H9 (cell line): ENCODE measurements around the gene PTPRS. TPM values are rescaled to one million over a fixed set of nuclear protein-coding genes. Genes with fewer than 3 reads are reported as not detected.

Source experiments
- DNase-seq: peaks from one replicate; pipeline ENCODE4 v3.0.0-alpha.2; 2017
- H2AFZ ChIP-seq: one replicate; pipeline ENCODE4 v1.6.1; 2013; ENCODE audit warnings: mild to moderate bottlenecking, low read length, control low read depth, moderate library complexity
- H2AK5ac ChIP-seq: 2 replicates; pipeline ENCODE4 v1.6.1; 2013; ENCODE audit warnings: low read length, control low read depth, mixed read lengths; ENCODE audit not compliant: insufficient read length
- H2BK120ac ChIP-seq: one replicate; pipeline ENCODE4 v1.6.1; 2013; ENCODE audit warnings: low read depth, mild to moderate bottlenecking, low read length, control low read depth, inconsistent platforms; ENCODE audit not compliant: poor library complexity, severe bottlenecking
- H2BK12ac ChIP-seq: 2 replicates; pipeline ENCODE4 v1.6.1; 2013; ENCODE audit warnings: low read length, control low read depth, mixed read lengths, low read depth; ENCODE audit not compliant: insufficient read length
- H2BK15ac ChIP-seq: 2 replicates; pipeline ENCODE4 v1.6.1; 2013; ENCODE audit warnings: low read depth, low read length, control low read depth
- H2BK20ac ChIP-seq: one replicate; pipeline ENCODE4 v1.6.1; 2013; ENCODE audit warnings: low read depth, mild to moderate bottlenecking, low read length, control low read depth, inconsistent platforms; ENCODE audit not compliant: poor library complexity, severe bottlenecking
- H2BK5ac ChIP-seq: 2 replicates; pipeline ENCODE4 v1.6.1; 2013; ENCODE audit warnings: low read length, control low read depth, mixed read lengths; ENCODE audit not compliant: insufficient read length
- H3K14ac ChIP-seq: 2 replicates; pipeline ENCODE4 v1.6.1; 2013; ENCODE audit warnings: low read length, control low read depth; ENCODE audit not compliant: insufficient read depth
- H3K18ac ChIP-seq: 2 replicates; pipeline ENCODE4 v1.6.1; 2013; ENCODE audit warnings: low read depth, mild to moderate bottlenecking, mixed read lengths, low read length, control low read depth; ENCODE audit not compliant: insufficient read length
- H3K23ac ChIP-seq: 2 replicates; pipeline ENCODE4 v1.6.1; 2013; ENCODE audit warnings: low read length, control low read depth, mixed read lengths, low read depth; ENCODE audit not compliant: insufficient read length
- H3K23me2 ChIP-seq: 2 replicates; pipeline ENCODE4 v1.6.1; 2013; ENCODE audit warnings: low read depth, mild to moderate bottlenecking, mixed read lengths, low read length, control low read depth; ENCODE audit not compliant: insufficient read length, poor library complexity, severe bottlenecking
- H3K27ac ChIP-seq: 2 replicates; pipeline ENCODE4 v1.5.1; 2013; ENCODE audit warnings: low read length, control low read depth, mixed read lengths, low read depth; ENCODE audit not compliant: insufficient read length
- H3K27me3 ChIP-seq: 2 replicates; pipeline ENCODE4 v1.6.1; 2013; ENCODE audit warnings: low read length, control low read depth, inconsistent platforms; ENCODE audit not compliant: insufficient read depth
- H3K4ac ChIP-seq: 2 replicates; pipeline ENCODE4 v1.6.1; 2013; ENCODE audit warnings: low read depth, mild to moderate bottlenecking, control low read depth, inconsistent platforms, low read length, moderate library complexity
- H3K4me1 ChIP-seq: 2 replicates; pipeline ENCODE4 v1.6.1; 2013; ENCODE audit warnings: low read length, control low read depth, inconsistent platforms; ENCODE audit not compliant: insufficient read depth
- H3K4me2 ChIP-seq: 2 replicates; pipeline ENCODE4 v1.6.1; 2013; ENCODE audit warnings: low read length, control low read depth, mixed read lengths; ENCODE audit not compliant: insufficient read length, insufficient read depth
- H3K56ac ChIP-seq: 2 replicates; pipeline ENCODE4 v1.6.1; 2013; ENCODE audit warnings: low read depth, mild to moderate bottlenecking, mixed read lengths, low read length, control low read depth; ENCODE audit not compliant: insufficient read length
- H3K79me1 ChIP-seq: 2 replicates; pipeline ENCODE4 v1.6.1; 2013; ENCODE audit warnings: low read depth, mild to moderate bottlenecking, moderate library complexity, low read length, control low read depth, inconsistent platforms; ENCODE audit not compliant: insufficient read depth, poor library complexity, severe bottlenecking
- H3K79me2 ChIP-seq: 2 replicates; pipeline ENCODE4 v1.6.1; 2013; ENCODE audit warnings: low read length, control low read depth, inconsistent platforms; ENCODE audit not compliant: insufficient read depth
- H3K9ac ChIP-seq: 2 replicates; pipeline ENCODE4 v1.6.1; 2013; ENCODE audit warnings: low read length, control low read depth, mixed read lengths; ENCODE audit not compliant: insufficient read length; ENCODE audit errors: extremely low read depth
- H3K9me3 ChIP-seq: one replicate; pipeline ENCODE4 v1.6.1; 2013; ENCODE audit warnings: low read depth, low read length, inconsistent platforms; ENCODE audit not compliant: control insufficient read depth
- H3T11ph ChIP-seq: one replicate; pipeline ENCODE4 v1.6.1; 2013; ENCODE audit warnings: mild to moderate bottlenecking, low read length, control low read depth, inconsistent platforms
- H4K20me1 ChIP-seq: one replicate; pipeline ENCODE4 v1.6.1; 2013; ENCODE audit not compliant: control insufficient read depth, insufficient read length, insufficient read depth
- H4K5ac ChIP-seq: 2 replicates; pipeline ENCODE4 v1.6.1; 2013; ENCODE audit warnings: low read depth, mild to moderate bottlenecking, mixed read lengths, low read length, control low read depth; ENCODE audit not compliant: insufficient read length
- H4K8ac ChIP-seq: replicated peaks from 2 replicates; pipeline ENCODE4 v1.6.1; 2013; ENCODE audit warnings: low read length, control low read depth, mixed read lengths, low read depth; ENCODE audit not compliant: insufficient read length
- H4K91ac ChIP-seq: 2 replicates; pipeline ENCODE4 v1.6.1; 2013; ENCODE audit warnings: low read depth, mild to moderate bottlenecking, moderate library complexity, mixed read lengths, low read length, control low read depth; ENCODE audit not compliant: insufficient read length
- H3K27ac Mint-ChIP-seq, 3 experiments: 2 replicates in 2 of 3; 3 replicates in 1 of 3; pipeline ENCODE4 v1.8.0; 2020 to 2021; ENCODE audit warnings: mixed read lengths in 3 of 3, mild to moderate bottlenecking in 1 of 3, moderate library complexity in 1 of 3
- H3K27me3 Mint-ChIP-seq: 2 replicates; pipeline ENCODE4 v1.8.0; 2021; ENCODE audit warnings: low read depth, mild to moderate bottlenecking, moderate library complexity, mixed read lengths
- H3K36me3 Mint-ChIP-seq, 3 experiments: 2 replicates in 2 of 3; 3 replicates in 1 of 3; pipeline ENCODE4 v1.8.0; 2020 to 2021; ENCODE audit warnings: low read depth in 3 of 3, mixed read lengths in 3 of 3; ENCODE audit not compliant: insufficient read depth in 1 of 3
- H3K4me1 Mint-ChIP-seq, 2 experiments: 2 replicates each; pipeline ENCODE4 v1.8.0; 2020; ENCODE audit warnings: mixed read lengths in 2 of 2
- H3K4me3 Mint-ChIP-seq, 2 experiments: 2 replicates in 1 of 2; 3 replicates in 1 of 2; pipeline ENCODE4 v1.8.0; 2020 to 2021; ENCODE audit warnings: mild to moderate bottlenecking in 2 of 2, mixed read lengths in 2 of 2, moderate library complexity in 1 of 2
- H3K9me3 Mint-ChIP-seq, 2 experiments: 2 replicates in 1 of 2; 3 replicates in 1 of 2; pipeline ENCODE4 v1.8.0; 2020; ENCODE audit warnings: mild to moderate bottlenecking in 2 of 2, mixed read lengths in 2 of 2, moderate library complexity in 1 of 2
- CTCF ChIP-seq: fragments of 200-600 bp; sonication (generic); conservative IDR thresholded peaks from 3 replicates; pipeline ENCODE4 v1.8.0; 2021; ENCODE audit warnings: antibody characterized with exemption, mild to moderate bottlenecking
- WGBS: extraction: QIAGEN DNeasy Blood & Tissue Kit; methylation state at CpG from one replicate; pipeline ENCODE4 v1.1.7; 2013; ENCODE audit warnings: missing lambda C conversion rate, low lambda C conversion rate, mixed read lengths; ENCODE audit not compliant: insufficient read length; ENCODE audit errors: extremely low coverage; 5-methylcytosine and 5-hydroxymethylcytosine counted together
- total RNA-seq: library from RNA; stranded (reverse); gene quantifications from 2 replicates; pipeline ENCODE4 v1.2.1, GENCODE V29; 2021

Gene PTPRS
- total RNA-seq, 1 experiment from 2014 or later: 186 TPM

- Histone ChIP-seq H3K4me2 (no peak overlapping the region), H2AK5ac (no peak overlapping the region), H3T11ph (no peak overlapping the region), H2BK15ac (no peak overlapping the region), H3K23me2 (no peaks in the 10 kb centered on the region), H3K79me1 (peaks cover 7% of the 10 kb centered on the region), H3K27me3 (no peaks in the 10 kb centered on the region), H4K8ac (no peak overlapping the region), H3K9ac (no peak overlapping the region), H3K4me1 (no peaks in the 10 kb centered on the region), H3K79me2 (peaks cover 34% of the 10 kb centered on the region; the same call in 1 of the 2 replicates), H3K18ac (no peak overlapping the region), H3K4ac (no peak overlapping the region), H3K27ac (no peak overlapping the region), H2BK20ac (no peak overlapping the region), H2BK5ac (no peak overlapping the region), H3K9me3 (no peaks in the 10 kb centered on the region), H4K91ac (no peak overlapping the region), H2AFZ (no peak overlapping the region), H4K20me1 (no peaks in the 10 kb centered on the region), H2BK120ac (no peak overlapping the region), H3K23ac (no peak overlapping the region), H3K14ac (no peak overlapping the region), H4K5ac (no peak overlapping the region), H2BK12ac (no peak overlapping the region), H3K56ac (no peak overlapping the region)
- H3K27ac Mint-ChIP-seq: no peak overlapping the region
- H3K4me1 Mint-ChIP-seq: peaks cover 13 to 27% of the 10 kb centered on the region in 2 experiments
- no peak for TF ChIP-seq CTCF
- no peak for DNase-seq
- no CpG with 5 or more reads among the region's 13 CpGs for WGBS
- peaks cover 11 to 38% (median 15%) of the 10 kb centered on the region in 3 experiments; a peak in 6 of 7 replicates for H3K36me3 Mint-ChIP-seq
- H3K4me3 Mint-ChIP-seq: no peak overlapping the region
- no peaks in the 10 kb centered on the region for H3K9me3 Mint-ChIP-seq
- H3K27me3 Mint-ChIP-seq: no peaks in the 10 kb centered on the region
Measured at GRCh38 chr19:5331790-5332189, 8.8 kb downstream of the PTPRS start.
